Panc1 (cell line): Measurements from ENCODE around the gene CHST12. TPM values are rescaled to one million over a fixed set of nuclear protein-coding genes. Genes with fewer than 3 reads are reported as not detected.

ENCODE experiments used
- ATAC-seq: fragments of 200-7000 bp; cut with Tn5 transposase; 2 replicates; pipeline ENCODE4 v1.9.1; 2020; ENCODE audit warnings: mild to moderate bottlenecking, moderate library complexity
- BruUV-seq: library from RNA; stranded (reverse); fragments of 400-500 nt; replicated peaks from 2 replicates; lab custom pipeline; 2021; lab: Mats Ljungman, UMichigan
- CTCF ChIA-PET: fragments of 300-600 bp; sonication (Branson Sonifier 250); formaldehyde crosslinking; loops from one replicate; lab custom pipeline; 2022; ENCODE audit warnings: antibody characterized with exemption; lab: Charles Lee
- POLR2A ChIA-PET: fragments of 300-600 bp; sonication (Branson Sonifier 250); formaldehyde crosslinking; loops from one replicate; lab custom pipeline; 2022; ENCODE audit warnings: antibody characterized with exemption; lab: Charles Lee
- DNase-seq: peaks from one replicate; pipeline ENCODE4 v3.0.0-alpha.2; 2010; ENCODE audit warnings: low read depth, low spot score
- H3K27ac ChIP-seq: 2 replicates; pipeline ENCODE4 v1.5.1; 2011; ENCODE audit warnings: mild to moderate bottlenecking, low read length, inconsistent platforms
- H3K27me3 ChIP-seq: fragments of 200-500 bp; sonication (Bioruptor generic); 2 replicates; pipeline ENCODE4 v1.6.0; 2014; ENCODE audit warnings: low read length, inconsistent platforms; ENCODE audit not compliant: control insufficient read depth, insufficient read depth
- H3K36me3 ChIP-seq: fragments of 200-500 bp; sonication (Bioruptor generic); 2 replicates; pipeline ENCODE4 v1.5.1; 2014; ENCODE audit warnings: inconsistent platforms, mild to moderate bottlenecking, low read length, moderate library complexity; ENCODE audit not compliant: control insufficient read depth, insufficient read depth
- H3K4me1 ChIP-seq: 2 replicates; pipeline ENCODE4 v1.5.1; 2011; ENCODE audit warnings: inconsistent platforms, mild to moderate bottlenecking, low read length, moderate library complexity; ENCODE audit not compliant: control insufficient read depth, insufficient read depth
- H3K4me3 ChIP-seq, 2 experiments: 2 replicates each; pipeline ENCODE4 v1.5.1; 2011 to 2012; ENCODE audit warnings: low read depth in 2 of 2, low read length in 2 of 2, mild to moderate bottlenecking in 2 of 2, inconsistent platforms in 1 of 2, moderate library complexity in 1 of 2
- H3K9me3 ChIP-seq: fragments of 200-500 bp; sonication (Bioruptor generic); 2 replicates; pipeline ENCODE4 v1.5.1; 2014; ENCODE audit warnings: low read depth, mild to moderate bottlenecking, inconsistent platforms, low read length, moderate library complexity; ENCODE audit not compliant: control insufficient read depth, insufficient read depth
- CTCF ChIP-seq: fragments of 450-650 bp; IDR thresholded peaks from 2 replicates; pipeline ENCODE4 v1.5.1; 2017; ENCODE audit warnings: mild to moderate bottlenecking
- POLR2AphosphoS5 ChIP-seq: IDR thresholded peaks from 2 replicates; pipeline ENCODE4 v1.6.1; 2012; ENCODE audit warnings: mild to moderate bottlenecking, low read depth, low read length, moderate library complexity
- SIN3A ChIP-seq: IDR thresholded peaks from 2 replicates; pipeline ENCODE4 v1.6.1; 2012; ENCODE audit warnings: low read depth, mild to moderate bottlenecking, low read length, moderate library complexity, borderline replicate concordance; ENCODE audit not compliant: insufficient read depth
- TCF7L2 ChIP-seq: IDR thresholded peaks from 2 replicates; pipeline ENCODE4 v1.6.1; 2011; ENCODE audit warnings: mild to moderate bottlenecking, low read depth, low read length, inconsistent platforms
- in situ Hi-C: cut with HindIII; loops from 2 replicates; pipeline ENCODE4 v1.10.0; 2016; ENCODE audit warnings: low sequenced_read_pairs, low pct_unique_long_range_greater_than_20kb
- intact Hi-C: fragments of 100-400 bp; cut with micrococcal nuclease; formaldehyde crosslinking; loops from one replicate; pipeline ENCODE4 v1.10.0; 2022; ENCODE audit not compliant: unreplicated experiment
- total RNA-seq: library from RNA; stranded (reverse); gene quantifications from one replicate; pipeline ENCODE4 v1.2.1, GENCODE V29; 2021; ENCODE audit not compliant: unreplicated experiment
- TF ChIP-seq, protein P1 (sequence below), 2 experiments: IDR thresholded peaks; 2 replicates each; pipeline ENCODE4 v1.6.1; 2011 to 2012; ENCODE audit warnings: low read depth in 2 of 2, control low read depth in 1 of 2, low read length in 1 of 2, mild to moderate bottlenecking in 1 of 2, moderate library complexity in 1 of 2; ENCODE audit not compliant: insufficient read depth in 1 of 2

Gene CHST12
- total RNA-seq, 1 experiment from 2014 or later, result 48.3 TPM

DNA sequence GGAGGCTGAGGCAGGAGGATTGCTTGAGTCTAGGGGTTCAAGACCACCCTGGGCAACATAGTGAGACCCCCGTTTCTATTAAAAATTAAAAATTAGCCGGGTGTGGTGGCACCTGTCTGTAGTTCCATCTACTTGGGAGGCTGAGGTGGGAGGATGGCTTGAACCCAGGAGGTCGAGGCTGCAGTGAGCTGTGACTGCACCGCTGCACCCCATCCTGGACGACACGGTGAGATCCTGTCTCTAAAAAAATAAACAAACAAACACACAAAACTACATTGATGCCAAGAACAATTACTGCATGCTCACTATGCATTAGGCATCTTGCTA is 761 bp upstream of the CHST12 start:
- in situ Hi-C loops (no loop called here), intact Hi-C loops (no loop called here)
- Histone ChIP-seq H3K36me3 (no peaks in the 10 kb centered on the region), H3K27ac (peak overlapping the region; percentile 81), H3K27me3 (no peaks in the 10 kb centered on the region), H3K4me3 (peak overlapping the region; percentile 66 to 94), H3K4me1 (peaks cover 26% of the 10 kb centered on the region), H3K9me3 (no peaks in the 10 kb centered on the region)
- DNase-seq, result no peak
- no TSS peak for BruUV-seq
- ChIA-PET CTCF (no interaction called here), POLR2A (interaction anchor here (0.7 kb wide), 1 partner anchor 235 kb away, joined by 4 read pairs; no protein-coding TSS in a partner anchor)
- no peak for ATAC-seq
- TF ChIP-seq, protein P1, sequence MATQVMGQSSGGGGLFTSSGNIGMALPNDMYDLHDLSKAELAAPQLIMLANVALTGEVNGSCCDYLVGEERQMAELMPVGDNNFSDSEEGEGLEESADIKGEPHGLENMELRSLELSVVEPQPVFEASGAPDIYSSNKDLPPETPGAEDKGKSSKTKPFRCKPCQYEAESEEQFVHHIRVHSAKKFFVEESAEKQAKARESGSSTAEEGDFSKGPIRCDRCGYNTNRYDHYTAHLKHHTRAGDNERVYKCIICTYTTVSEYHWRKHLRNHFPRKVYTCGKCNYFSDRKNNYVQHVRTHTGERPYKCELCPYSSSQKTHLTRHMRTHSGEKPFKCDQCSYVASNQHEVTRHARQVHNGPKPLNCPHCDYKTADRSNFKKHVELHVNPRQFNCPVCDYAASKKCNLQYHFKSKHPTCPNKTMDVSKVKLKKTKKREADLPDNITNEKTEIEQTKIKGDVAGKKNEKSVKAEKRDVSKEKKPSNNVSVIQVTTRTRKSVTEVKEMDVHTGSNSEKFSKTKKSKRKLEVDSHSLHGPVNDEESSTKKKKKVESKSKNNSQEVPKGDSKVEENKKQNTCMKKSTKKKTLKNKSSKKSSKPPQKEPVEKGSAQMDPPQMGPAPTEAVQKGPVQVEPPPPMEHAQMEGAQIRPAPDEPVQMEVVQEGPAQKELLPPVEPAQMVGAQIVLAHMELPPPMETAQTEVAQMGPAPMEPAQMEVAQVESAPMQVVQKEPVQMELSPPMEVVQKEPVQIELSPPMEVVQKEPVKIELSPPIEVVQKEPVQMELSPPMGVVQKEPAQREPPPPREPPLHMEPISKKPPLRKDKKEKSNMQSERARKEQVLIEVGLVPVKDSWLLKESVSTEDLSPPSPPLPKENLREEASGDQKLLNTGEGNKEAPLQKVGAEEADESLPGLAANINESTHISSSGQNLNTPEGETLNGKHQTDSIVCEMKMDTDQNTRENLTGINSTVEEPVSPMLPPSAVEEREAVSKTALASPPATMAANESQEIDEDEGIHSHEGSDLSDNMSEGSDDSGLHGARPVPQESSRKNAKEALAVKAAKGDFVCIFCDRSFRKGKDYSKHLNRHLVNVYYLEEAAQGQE (IDR thresholded peaks at IDR 0.05; ENCODE audit: insufficient read depth in 1 of 2, low read depth in 2 of 2, low read length in 1 of 2), result no peak
- no peak for TF ChIP-seq CTCF
- no peak for TF ChIP-seq POLR2AphosphoS5
- no peak for TF ChIP-seq SIN3A
- no peak for TF ChIP-seq TCF7L2

- intact Hi-C loops, result no loop called here
- no peaks in the 10 kb centered on the region for H3K27me3 ChIP-seq
- no peak for TF ChIP-seq TCF7L2
- TF ChIP-seq, protein P1 (IDR thresholded peaks at IDR 0.05; ENCODE audit: insufficient read depth in 1 of 2, low read depth in 2 of 2, low read length in 1 of 2), result no peak
- no peak for TF ChIP-seq POLR2AphosphoS5
- no peak for TF ChIP-seq CTCF
- TF ChIP-seq SIN3A, result no peak; the same call in 1 of the 2 replicates
- in situ Hi-C loops, result no loop called here
- H3K27ac ChIP-seq, result peak overlapping the region; percentile 75
- peaks cover 26% of the 10 kb centered on the region for H3K4me1 ChIP-seq
- no peaks in the 10 kb centered on the region for H3K36me3 ChIP-seq
- ChIA-PET CTCF (interaction anchor here (0.5 kb wide), 1 partner anchor 1472 kb away, joined by 3 read pairs; no protein-coding TSS in a partner anchor), POLR2A (no interaction called here)
- peak overlapping the region; percentile 73 to 83 for H3K4me3 ChIP-seq
- ATAC-seq (peak; percentile 63), DNase-seq (no peak)
- BruUV-seq, result no TSS peak
- no peaks in the 10 kb centered on the region for H3K9me3 ChIP-seq
Measured at GRCh38 chr7:2403718-2404648, 572 bp downstream of the CHST12 start.
